GM19438 (cell line): Measurements from ENCODE around the gene CCNG2.

Experiments
- ATAC-seq: cut with Tn5 transposase; IDR thresholded peaks from one replicate; pipeline ENCODE4 v1.9.1; 2021; ENCODE audit warnings: low read depth; ENCODE audit not compliant: unreplicated experiment

The CCNG2 gene

GRCh38 chr4:77199701-77200100, 42.7 kb downstream of the CCNG2 start:
- ATAC-seq = no peak

- no peak for ATAC-seq
Measured at GRCh38 chr4:77201343-77201742, 44.3 kb downstream of the CCNG2 start.

GRCh38 chr4:77201857-77202256, 44.9 kb downstream of the CCNG2 start:
- no peak for ATAC-seq

- ATAC-seq = no peak
Measured at GRCh38 chr4:77202491-77202890, 45.5 kb downstream of the CCNG2 start.

DNA sequence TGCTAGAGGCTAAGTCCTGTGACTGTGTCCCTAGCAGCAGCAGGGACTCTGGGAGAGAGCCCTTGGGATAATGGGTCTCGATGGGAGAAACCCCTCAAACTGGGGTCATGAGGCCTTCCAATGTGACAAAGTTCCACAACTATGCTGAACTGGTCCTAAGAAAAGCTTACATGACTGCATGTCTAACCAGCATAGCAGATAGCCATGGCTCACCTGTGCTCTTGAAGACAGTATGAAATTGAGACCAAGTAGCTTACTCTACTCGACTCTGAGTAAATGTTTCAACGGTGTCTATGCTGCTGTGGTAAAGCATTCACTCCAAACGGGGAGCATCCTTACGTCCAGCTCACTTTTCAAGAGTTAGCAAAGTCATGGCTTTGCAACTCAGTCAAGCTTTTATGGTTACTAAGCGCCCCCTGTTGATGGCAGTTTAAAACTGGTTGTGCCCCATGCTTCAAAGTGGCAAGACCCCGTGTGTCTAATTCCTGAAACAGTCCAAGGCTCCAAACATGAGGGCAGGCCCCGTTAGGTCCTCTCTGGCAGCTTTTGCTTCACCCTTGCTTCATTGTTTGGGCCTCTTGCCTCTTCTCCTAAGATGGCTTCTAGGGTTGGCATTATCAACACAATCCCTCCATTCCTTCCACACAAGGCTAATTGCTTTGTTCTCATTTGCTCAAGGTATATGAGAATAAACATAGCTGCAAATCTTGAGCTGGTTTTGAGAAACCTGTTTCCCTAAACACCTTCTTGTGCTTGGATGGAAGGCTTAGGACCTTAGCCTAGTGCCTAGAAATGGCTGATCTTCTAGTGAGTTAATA, 46.6 kb downstream of the CCNG2 start:
- ATAC-seq = no peak

- no peak for ATAC-seq
Measured at GRCh38 chr4:77204621-77205020, 47.6 kb downstream of the CCNG2 start.

GRCh38 chr4:77209012-77209411, 52.0 kb downstream of the CCNG2 start:
- ATAC-seq = no peak

GRCh38 chr4:77209936-77210335, 52.9 kb downstream of the CCNG2 start:
- no peak for ATAC-seq

DNA sequence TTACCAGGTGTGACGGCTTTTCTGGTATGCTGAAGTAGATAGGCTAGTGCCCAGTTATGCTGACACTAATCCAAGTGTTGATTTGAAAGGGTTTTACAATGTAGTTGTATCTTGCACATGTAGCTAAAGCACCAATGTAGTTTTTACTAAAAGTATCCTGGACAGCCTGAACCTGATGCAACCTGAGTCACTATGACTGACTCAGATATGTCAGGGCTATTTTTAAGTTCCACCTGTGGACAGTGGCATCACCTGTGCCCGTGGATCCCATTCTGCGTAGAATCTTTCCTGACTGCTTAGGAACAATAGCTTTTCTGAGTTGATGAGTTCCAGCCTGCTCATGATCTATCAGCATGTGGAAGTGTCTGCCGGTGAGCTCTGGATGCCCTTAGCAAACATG, 58.1 kb downstream of the CCNG2 start:
- no peak for ATAC-seq

GRCh38 chr4:77217526-77217925, 60.5 kb downstream of the CCNG2 start:
- ATAC-seq = no peak

- ATAC-seq = no peak
Measured at GRCh38 chr4:77219266-77219665, 62.3 kb downstream of the CCNG2 start.
